Vagina (tissue), 2 donors: ENCODE results near the gene NUFIP2.

ENCODE experiments used
- POLR2A ChIP-seq, 2 donors: fragments of 450-650 bp; IDR thresholded peaks; one replicate each; pipeline ENCODE4 v1.6.1; 2017; ENCODE audit warnings: antibody characterized with exemption in 2 of 2, mild to moderate bottlenecking in 2 of 2, moderate library complexity in 2 of 2
- TF ChIP-seq, protein P1 (sequence below), 3 experiments: fragments of 450-650 bp in 2 of 3; fragments of 200-600 bp in 1 of 3; sonication (generic) in 1 of 3; IDR thresholded peaks; one replicate each; pipeline ENCODE4 v1.5.1; 2017 to 2019; ENCODE audit warnings: antibody characterized with exemption in 3 of 3, mild to moderate bottlenecking in 2 of 3, moderate library complexity in 2 of 3

DNA sequence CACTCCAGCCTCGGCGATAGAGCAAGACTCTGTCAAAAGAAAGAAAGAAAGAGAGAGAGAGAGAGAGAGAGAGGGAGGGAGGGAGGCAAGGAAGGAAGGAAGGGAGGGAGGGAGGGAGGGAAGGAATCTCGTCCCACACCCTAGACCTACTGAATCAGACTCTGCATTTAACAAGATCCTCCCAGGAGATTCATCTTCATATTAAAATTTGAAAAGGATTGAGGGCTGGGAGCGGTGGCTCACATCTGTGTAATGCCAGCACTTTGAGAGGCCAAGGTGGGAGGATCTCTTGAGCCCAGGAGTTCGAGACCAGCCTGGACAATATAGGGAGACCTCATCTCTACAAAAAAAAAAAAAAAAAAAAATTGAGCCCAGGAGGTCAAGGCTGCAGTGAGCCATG, 33.5 kb upstream of the NUFIP2 start:
- TF ChIP-seq, protein P1, sequence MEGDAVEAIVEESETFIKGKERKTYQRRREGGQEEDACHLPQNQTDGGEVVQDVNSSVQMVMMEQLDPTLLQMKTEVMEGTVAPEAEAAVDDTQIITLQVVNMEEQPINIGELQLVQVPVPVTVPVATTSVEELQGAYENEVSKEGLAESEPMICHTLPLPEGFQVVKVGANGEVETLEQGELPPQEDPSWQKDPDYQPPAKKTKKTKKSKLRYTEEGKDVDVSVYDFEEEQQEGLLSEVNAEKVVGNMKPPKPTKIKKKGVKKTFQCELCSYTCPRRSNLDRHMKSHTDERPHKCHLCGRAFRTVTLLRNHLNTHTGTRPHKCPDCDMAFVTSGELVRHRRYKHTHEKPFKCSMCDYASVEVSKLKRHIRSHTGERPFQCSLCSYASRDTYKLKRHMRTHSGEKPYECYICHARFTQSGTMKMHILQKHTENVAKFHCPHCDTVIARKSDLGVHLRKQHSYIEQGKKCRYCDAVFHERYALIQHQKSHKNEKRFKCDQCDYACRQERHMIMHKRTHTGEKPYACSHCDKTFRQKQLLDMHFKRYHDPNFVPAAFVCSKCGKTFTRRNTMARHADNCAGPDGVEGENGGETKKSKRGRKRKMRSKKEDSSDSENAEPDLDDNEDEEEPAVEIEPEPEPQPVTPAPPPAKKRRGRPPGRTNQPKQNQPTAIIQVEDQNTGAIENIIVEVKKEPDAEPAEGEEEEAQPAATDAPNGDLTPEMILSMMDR (IDR thresholded peaks at IDR 0.05), result no peak
- no peak for TF ChIP-seq POLR2A (IDR thresholded peaks at IDR 0.05)
